ENCODE measurements around the gene NCDN. TPM values are rescaled to one million over a fixed set of nuclear protein-coding genes. Genes with fewer than 3 reads are reported as not detected.
A peak's percentile ranks its signal among the peaks of the same experiment; 100 is the strongest.

NCDN gene
- total and polyA plus RNA-seq, 3 experiments from 2014 or later = 15.7 to 50.4 (median 49.0) TPM

DNA sequence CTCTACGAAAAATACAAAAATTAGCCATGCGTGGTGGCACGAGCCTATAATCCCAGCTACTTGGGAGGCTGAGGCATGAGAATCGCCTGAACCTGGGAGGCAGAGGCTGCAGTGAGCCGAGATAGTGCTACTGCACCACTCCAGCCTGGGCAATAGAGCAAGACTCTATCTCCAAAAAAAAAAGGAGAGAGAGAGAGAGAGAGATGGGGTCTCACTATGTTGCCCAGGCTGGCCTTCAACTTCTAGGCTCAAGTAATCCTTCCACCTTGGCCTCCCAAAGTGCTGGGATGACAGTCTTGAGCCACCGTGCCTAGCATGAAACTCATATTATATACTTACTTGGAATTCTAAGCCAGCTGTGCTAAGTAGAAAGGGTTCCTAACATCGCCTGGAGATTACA, 54.1 kb downstream of the NCDN start:
- no peak overlapping the region for H3K4me3 ChIP-seq (ENCODE audit: low read length)
- H3K4me1 ChIP-seq (ENCODE audit: insufficient read depth, low read length) = no peaks in the 10 kb centered on the region
- Mint-ChIP-seq H3K4me3 (no peak overlapping the region), H3K36me3 (peaks cover 10 to 74% (median 25%) of the 10 kb centered on the region in 3 donors), H3K27ac (peak overlapping the region in 1 of 8 donors; percentile 43), H3K9me3 (no peaks in the 10 kb centered on the region), H3K4me1 (peaks cover 26 to 49% (median 41%) of the 10 kb centered on the region in 3 donors), H3K27me3 (no peaks in the 10 kb centered on the region)
- H3K27me3 ChIP-seq (ENCODE audit: insufficient read depth, low read length, poor library complexity, severe bottlenecking) = no peaks in the 10 kb centered on the region
- CTCF ChIA-PET = no interaction called here
- POLR2A ChIA-PET = no interaction called here
- H3K27ac ChIP-seq (ENCODE audit: low read depth, low read length) = no peak overlapping the region
- no peaks in the 10 kb centered on the region for H3K9me3 ChIP-seq (ENCODE audit: low read length)
- DNase-seq = no peak
- peaks cover 20% of the 10 kb centered on the region for H3K36me3 ChIP-seq (ENCODE audit: insufficient read depth, low read length)

DNA sequence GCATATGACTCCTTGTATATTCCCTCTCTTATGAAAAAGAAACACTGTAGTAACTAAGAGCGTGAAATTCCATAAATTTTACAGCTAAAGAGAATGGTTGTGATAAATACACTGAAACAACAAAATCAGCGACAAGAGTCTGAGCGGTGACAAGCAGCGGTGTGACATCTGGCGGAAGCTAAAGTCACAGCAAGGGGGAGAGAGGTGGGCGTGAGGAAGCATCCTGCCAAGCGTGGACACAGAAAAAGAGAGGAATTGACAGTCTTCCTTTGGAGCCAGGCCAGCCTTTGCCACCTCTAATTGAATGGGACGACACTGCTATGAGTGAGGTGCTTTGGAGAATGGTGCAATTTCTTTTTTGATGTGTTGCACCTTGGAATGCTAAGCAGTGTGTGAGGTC, 57.8 kb downstream of the NCDN start:
- no peaks in the 10 kb centered on the region for H3K9me3 Mint-ChIP-seq
- H3K36me3 Mint-ChIP-seq = peaks cover 6 to 72% (median 16%) of the 10 kb centered on the region in 3 donors
- Histone ChIP-seq H3K4me1 (ENCODE audit: insufficient read depth, low read length) (no peaks in the 10 kb centered on the region), H3K27me3 (ENCODE audit: insufficient read depth, low read length, poor library complexity, severe bottlenecking) (no peaks in the 10 kb centered on the region), H3K9me3 (ENCODE audit: low read length) (no peaks in the 10 kb centered on the region), H3K4me3 (ENCODE audit: low read length) (no peak overlapping the region), H3K36me3 (ENCODE audit: insufficient read depth, low read length) (peaks cover 12% of the 10 kb centered on the region), H3K27ac (ENCODE audit: low read depth, low read length) (no peak overlapping the region)
- peak overlapping the region in 3 of 8 donors; percentile 12 to 30 (median 14) for H3K27ac Mint-ChIP-seq
- ChIA-PET POLR2A (no interaction called here), CTCF (no interaction called here)
- DNase-seq = no peak
- H3K27me3 Mint-ChIP-seq = no peaks in the 10 kb centered on the region
- H3K4me3 Mint-ChIP-seq = no peak overlapping the region
- H3K4me1 Mint-ChIP-seq = peaks cover 25 to 60% (median 49%) of the 10 kb centered on the region in 3 donors

Other genes with a start within 250 kb of the NCDN start
- 10 to 100 TPM; 28.5 to 30.4 TPM for gene KIAA0319L, start 396 bp upstream of the NCDN start, total RNA-seq
- 29.3 TPM for gene KIAA0319L, start 396 bp upstream of the NCDN start, polyA plus RNA-seq
- 1 to 10 TPM in 1 of 2 experiments, under 1 TPM in 1; 0.69 to 1.0 TPM for gene TFAP2E, start 15.5 kb downstream of the NCDN start, total RNA-seq
- 0.41 TPM for gene TFAP2E, start 15.5 kb downstream of the NCDN start, polyA plus RNA-seq
- gene PSMB2, start 83.7 kb downstream of the NCDN start, total RNA-seq = 100 to 1,000 TPM; 117 to 119 TPM
- gene PSMB2, start 83.7 kb downstream of the NCDN start, polyA plus RNA-seq = 87.0 TPM
- gene C1orf216, start 161.1 kb downstream of the NCDN start, total RNA-seq = 10 to 100 TPM; 20.6 to 21.8 TPM
- gene C1orf216, start 161.1 kb downstream of the NCDN start, polyA plus RNA-seq = 15.3 TPM
- gene CLSPN, start 212.2 kb downstream of the NCDN start, total RNA-seq = 10 to 100 TPM; 83.5 to 84.8 TPM
- 0.09 TPM for gene CLSPN, start 212.2 kb downstream of the NCDN start, polyA plus RNA-seq

All from CD8-positive, alpha-beta memory T cell (primary cell).